ENCODE data around the gene CDNF.

DNA sequence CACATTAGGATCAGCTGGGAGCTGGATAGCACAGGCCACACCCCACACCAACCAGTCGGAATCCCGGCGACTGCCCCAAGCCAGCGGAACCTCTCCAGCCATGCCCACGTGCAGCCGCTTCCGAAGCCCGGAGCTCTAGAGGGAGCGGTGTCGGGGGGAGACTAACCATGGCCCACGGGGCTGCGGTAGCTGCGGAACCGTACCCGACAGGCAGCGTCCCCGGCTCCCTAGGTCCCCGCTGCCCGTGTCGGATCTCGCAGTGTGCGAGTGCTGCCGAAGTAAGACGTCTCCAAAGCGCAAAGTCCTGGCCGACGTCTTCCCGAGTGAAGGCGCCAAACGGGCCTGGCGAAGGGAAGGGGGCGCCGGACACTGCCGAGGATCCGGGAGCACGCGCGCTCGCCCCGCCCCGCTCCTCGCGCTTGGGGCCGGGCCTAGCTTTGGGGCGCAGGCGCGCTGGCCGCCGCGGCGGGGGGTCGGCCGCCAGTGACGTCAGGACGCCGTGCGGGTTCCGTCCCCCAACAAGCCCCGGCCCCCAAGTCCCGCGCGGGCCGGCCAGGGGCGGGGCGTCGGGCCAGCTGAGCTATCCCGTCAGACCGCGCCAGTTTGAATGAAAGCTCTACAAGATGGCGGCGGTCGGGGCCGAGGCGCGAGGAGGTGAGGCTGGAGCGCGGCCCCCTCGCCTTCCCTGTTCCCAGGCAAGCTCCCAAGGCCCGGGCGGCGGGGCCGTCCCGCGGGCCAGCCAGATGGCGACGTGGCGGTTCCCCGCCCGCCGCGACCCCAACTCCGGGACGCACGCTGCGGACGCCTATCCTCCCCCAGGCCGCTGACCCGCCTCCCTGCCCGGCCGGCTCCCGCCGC lies 40.7 kb upstream of the CDNF start, which contains the start of gene SUV39H2:
- TF ChIP-seq TAF1 (IDR thresholded peaks at IDR 0.05; ENCODE audit: borderline replicate concordance, low read depth, low read length) (peak; percentile 50; the same call in 1 of the 2 replicates), POLR2AphosphoS5 (IDR thresholded peaks at IDR 0.05; ENCODE audit: low read depth, low read length) (peak; percentile 71)
